Endometrial microvascular endothelial cells (primary cell): Measurements from ENCODE around the gene HRH1. TPM values are rescaled to one million over a fixed set of nuclear protein-coding genes. Genes with fewer than 3 reads are reported as not detected.
"Not testable (repeated sequence)": the region's sequence is repeated elsewhere in the genome, so short reads cannot be mapped to it uniquely, and the experiment has no call there.

ENCODE experiments used
- in situ Hi-C: cut with HindIII; loops from 2 replicates; pipeline ENCODE4 v1.10.0; 2017; ENCODE audit warnings: low sequenced_read_pairs, low pct_unique_long_range_greater_than_20kb; ENCODE audit errors: inconsistent ontology term
- total RNA-seq: library from RNA; depleted of rRNA; stranded (reverse); fragments of >200 nt; gene quantifications from one replicate; pipeline ENCODE4 v1.2.3, GENCODE V29; 2015; ENCODE audit errors: inconsistent ontology term

Gene HRH1
- total RNA-seq, 1 donor from 2014 or later, result 25.9 TPM

GRCh38 chr3:11254876-11255275 lies 100.6 kb downstream of the HRH1 start:
- in situ Hi-C loops, result no loop called here

DNA sequence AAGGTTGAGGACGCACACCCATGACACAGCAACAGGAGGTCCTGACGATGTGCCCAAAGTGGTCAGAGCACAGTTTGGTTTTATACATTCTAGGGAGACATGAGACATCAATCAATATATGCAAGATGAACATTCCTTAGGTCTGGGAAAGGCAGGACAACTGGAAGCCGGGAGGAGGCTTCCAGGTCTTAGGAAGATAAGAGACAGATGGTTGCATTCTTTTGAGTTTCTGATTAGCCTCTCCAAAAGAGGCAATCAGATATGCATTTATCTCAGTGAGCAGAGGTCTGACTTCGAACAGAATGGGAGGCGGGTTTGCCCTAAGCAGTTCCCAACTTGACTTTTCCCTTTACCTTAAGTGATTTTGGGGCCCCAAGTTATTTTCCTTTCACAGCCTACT lies 101.2 kb downstream of the HRH1 start:
- in situ Hi-C loops, result not testable (repeated sequence)

DNA sequence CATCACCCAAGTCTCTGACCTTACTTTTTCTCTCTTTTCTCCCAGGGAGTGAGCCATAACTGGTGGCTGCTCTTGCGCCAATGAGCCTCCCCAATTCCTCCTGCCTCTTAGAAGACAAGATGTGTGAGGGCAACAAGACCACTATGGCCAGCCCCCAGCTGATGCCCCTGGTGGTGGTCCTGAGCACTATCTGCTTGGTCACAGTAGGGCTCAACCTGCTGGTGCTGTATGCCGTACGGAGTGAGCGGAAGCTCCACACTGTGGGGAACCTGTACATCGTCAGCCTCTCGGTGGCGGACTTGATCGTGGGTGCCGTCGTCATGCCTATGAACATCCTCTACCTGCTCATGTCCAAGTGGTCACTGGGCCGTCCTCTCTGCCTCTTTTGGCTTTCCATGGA lies 104.7 kb downstream of the HRH1 start:
- in situ Hi-C loops, result no loop called here

- in situ Hi-C loops, result no loop called here
Measured at GRCh38 chr3:11260460-11260859, 106.2 kb downstream of the HRH1 start.

- in situ Hi-C loops, result no loop called here
Measured at GRCh38 chr3:11269007-11269406, 114.7 kb downstream of the HRH1 start.

DNA sequence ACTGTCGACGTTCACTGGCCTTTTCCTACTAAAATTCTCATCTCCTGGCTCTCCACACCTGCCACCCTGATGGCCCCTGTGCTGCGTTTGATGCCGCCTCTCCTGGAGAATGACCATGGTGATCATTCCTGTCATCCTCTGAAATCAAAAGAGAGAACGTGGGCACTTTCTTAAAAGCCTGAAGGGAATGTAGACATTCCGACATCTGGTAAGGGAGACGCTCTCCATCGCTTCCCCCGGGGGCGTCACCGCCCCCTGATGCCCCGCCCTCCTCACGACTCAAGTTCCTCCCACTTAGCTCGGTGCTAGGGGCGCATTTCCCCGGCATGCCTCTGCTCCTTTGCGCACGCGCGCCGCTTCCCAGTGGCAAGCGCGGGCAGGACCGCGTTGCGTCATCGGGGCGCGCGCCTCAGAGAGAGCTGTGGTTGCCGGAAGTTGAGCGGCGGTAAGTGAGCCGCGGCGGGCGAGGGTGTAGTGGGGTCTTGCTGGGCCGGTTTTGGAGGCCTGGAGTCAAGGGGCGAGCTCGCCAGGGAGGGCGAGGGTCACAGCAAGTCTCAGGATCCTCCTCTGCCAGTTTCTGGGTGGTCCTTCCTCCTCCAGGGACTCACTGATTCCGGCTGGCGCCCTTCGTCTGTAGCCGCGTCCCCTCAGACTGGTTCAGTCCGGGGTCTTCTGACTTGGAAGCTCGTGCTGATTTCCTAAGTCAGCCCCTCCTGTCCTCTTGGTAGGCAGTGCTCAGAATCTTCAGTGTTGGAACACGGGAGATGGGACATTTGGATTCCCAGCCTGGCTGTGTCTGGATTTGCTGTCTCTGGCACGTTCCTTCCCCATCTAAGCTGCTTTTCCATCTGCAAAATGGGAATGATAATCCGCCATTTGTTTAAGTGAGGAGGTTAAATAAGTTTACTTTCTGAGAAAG lies 118.0 kb downstream of the HRH1 start, which contains the start of gene ATG7:
TSS of gene ATG7 (plus strand) at position 412 of the 919 bp plus-strand sequence. CDS start 26,299 bp downstream, outside the sequence.
- in situ Hi-C loops, result no loop called here

GRCh38 chr3:11272906-11273574 lies 118.7 kb downstream of the HRH1 start:
- in situ Hi-C loops, result no loop called here

DNA sequence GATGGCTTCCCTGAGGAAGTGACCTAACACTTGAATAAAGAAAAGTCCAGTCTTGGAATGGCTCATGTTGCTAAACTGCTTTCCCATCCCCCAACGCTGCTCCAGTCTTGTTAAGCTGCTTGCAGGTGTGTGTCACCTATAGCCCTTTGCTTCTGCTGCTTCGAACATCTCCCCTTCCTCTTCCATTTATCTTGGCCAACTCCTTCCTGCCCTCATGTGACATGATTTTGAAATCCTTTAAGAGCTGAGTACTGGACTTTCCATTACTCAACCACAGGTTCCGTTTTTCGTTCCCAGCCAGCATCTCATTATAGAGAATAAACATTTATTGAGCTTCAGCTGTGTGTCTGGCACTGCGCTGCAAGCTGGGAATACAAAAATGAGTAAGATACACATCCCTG lies 119.6 kb downstream of the HRH1 start:
- in situ Hi-C loops, result no loop called here

DNA sequence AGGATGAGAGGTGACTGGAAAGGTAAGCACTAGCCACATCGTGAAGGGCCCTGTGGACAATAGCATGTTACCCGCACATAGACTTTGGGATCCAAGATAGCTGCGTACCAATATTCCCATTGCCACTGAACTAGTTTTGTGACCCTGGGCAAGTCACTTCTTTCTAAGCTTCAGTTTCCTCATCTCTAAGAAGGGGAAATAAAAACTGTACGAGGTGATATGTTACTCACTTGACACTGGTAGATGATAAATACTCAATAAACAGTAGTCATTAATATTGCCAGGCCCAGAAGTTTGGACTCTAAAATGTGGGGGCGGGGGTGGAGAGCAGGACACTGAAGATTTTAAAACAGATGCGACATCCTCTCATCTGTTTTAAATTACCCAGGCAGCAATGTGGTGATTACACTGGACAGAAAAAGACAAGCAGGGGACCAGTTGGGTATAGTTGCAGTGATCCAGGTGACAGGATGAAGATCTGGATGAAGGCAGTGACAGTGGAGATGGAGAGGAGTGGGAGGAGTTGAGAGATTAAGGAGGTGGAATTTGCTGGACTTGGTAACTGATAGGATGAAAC lies 120.4 kb downstream of the HRH1 start:
- in situ Hi-C loops, result no loop called here

- in situ Hi-C loops, result no loop called here
Measured at GRCh38 chr3:11275926-11276325, 121.6 kb downstream of the HRH1 start.

DNA sequence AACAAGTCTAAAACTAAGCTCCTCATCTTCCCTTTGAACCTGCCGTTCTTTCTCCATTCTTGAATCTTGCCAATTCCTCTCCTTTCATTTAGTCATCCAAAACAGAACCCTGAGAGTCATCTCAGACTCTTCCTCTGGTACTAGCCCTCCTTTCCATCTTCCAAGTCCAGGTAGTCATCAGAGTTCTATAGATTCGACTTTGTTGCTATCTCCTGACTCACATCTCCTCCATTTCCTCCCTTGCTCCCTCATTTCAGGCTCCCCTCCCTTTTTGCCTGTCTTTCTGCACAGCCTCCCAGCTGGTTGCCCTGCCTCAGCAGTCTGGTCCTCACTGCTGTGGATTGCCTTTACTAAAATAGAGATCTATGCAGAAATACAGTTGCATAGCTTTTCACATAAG lies 122.6 kb downstream of the HRH1 start:
- in situ Hi-C loops, result no loop called here

- in situ Hi-C loops, result no loop called here
Measured at GRCh38 chr3:11282250-11283138, 128.2 kb downstream of the HRH1 start.

GRCh38 chr3:11283139-11283475 lies 128.8 kb downstream of the HRH1 start:
- in situ Hi-C loops, result no loop called here

- in situ Hi-C loops, result no loop called here
Measured at GRCh38 chr3:11284011-11284410, 129.7 kb downstream of the HRH1 start.

DNA sequence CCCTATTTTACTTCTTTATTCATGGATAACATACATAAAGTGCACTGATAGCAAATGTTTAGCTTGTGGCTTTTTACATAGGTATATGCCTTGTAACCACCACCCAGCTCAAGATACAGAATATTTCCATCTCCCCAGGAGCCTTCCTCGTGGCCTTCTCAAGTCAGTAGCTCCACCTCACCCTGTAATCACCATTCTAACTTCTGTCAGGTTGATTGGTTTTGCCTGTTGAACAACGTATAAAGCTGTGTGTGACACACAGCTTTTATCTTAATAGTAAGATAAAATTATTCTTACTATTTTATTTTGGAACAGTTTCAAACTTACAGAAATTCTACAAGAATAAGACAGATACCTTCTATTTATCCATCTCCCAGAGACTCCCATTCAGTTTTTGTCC lies 131.2 kb downstream of the HRH1 start:
- in situ Hi-C loops, result no loop called here

- in situ Hi-C loops, result no loop called here
Measured at GRCh38 chr3:11287404-11287803, 133.1 kb downstream of the HRH1 start.

GRCh38 chr3:11288021-11288491 lies 133.8 kb downstream of the HRH1 start:
- in situ Hi-C loops, result no loop called here

DNA sequence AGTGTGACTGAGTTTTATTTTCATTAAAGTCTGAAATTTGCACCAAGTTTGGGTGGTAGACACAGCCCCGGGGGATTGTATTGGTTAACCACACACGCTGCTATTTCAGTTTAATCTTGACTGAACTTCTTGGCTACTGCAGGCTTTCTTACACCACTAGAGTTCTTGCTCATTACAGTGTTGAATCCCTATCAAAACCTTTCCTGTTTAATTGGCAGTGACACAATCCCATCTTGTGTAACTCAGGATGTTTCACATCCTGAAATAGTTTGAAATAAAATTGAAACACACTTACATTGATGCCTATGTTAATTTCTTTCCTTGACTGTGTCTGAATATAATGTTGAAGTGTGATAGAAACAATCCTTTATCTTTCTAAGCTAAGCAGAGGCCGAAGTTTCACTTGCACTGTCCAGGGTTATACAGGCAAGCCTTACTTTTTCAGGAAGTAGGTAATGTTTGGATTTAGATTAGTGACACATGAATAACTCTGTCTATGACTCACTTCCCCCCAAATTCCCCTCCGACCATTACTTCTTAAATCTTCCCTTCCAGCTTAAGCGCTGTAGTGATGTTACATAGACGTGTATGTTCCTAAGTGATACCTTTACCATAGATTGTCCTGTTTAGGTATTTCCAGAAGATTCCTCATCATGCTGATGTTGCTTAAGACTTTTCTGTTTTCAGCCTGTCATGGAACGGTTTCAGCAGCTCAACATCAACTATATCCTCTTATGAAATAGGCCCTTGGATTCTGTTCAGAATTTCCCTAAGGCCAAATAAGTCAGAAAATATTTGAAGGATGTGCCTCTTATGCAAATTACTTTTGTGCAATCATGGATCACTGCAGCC lies 134.7 kb downstream of the HRH1 start:
- in situ Hi-C loops, result no loop called here
